CD4-positive, alpha-beta T cell treated with Interleukin-6 for 4 hours (primary cell): Measurements from ENCODE around the gene KIF20B.
"Not testable (repeated sequence)": the region's sequence is repeated elsewhere in the genome, so short reads cannot be mapped to it uniquely, and the experiment has no call there.

Source experiments
- DNase-seq: peaks from one replicate; pipeline ENCODE4 v3.0.0-alpha.2; 2020; ENCODE audit warnings: mixed read lengths

KIF20B gene

GRCh38 chr10:89685936-89686335 is 15.5 kb upstream of the KIF20B start:
- no peak for DNase-seq

- DNase-seq: no peak
These were observed 11.4 kb upstream of the KIF20B start for GRCh38 chr10:89690027-89690426.

- no peak for DNase-seq
These were observed 9.0 kb upstream of the KIF20B start for GRCh38 chr10:89692416-89692815.

GRCh38 chr10:89693176-89693575 is 8.2 kb upstream of the KIF20B start:
- no peak for DNase-seq

- no peak for DNase-seq
These were observed 6.1 kb upstream of the KIF20B start for GRCh38 chr10:89695307-89695706.

GRCh38 chr10:89697946-89698345 is 3.4 kb upstream of the KIF20B start:
- no peak for DNase-seq

GRCh38 chr10:89699581-89700064 is 1.8 kb upstream of the KIF20B start:
- no peak for DNase-seq

GRCh38 chr10:89700923-89701241 is 508 bp upstream of the KIF20B start:
- DNase-seq: no peak

- peak; percentile 8 for DNase-seq
These were observed 711 bp downstream of the KIF20B start for GRCh38 chr10:89702121-89702480.

- DNase-seq: no peak
These were observed 4.1 kb downstream of the KIF20B start for GRCh38 chr10:89705466-89705865.

- no peak for DNase-seq
These were observed 4.6 kb downstream of the KIF20B start for GRCh38 chr10:89706011-89706410.

- DNase-seq: no peak
These were observed 6.0 kb downstream of the KIF20B start for GRCh38 chr10:89707372-89707771.

- no peak for DNase-seq
These were observed 9.4 kb downstream of the KIF20B start for GRCh38 chr10:89710753-89711152.

- no peak for DNase-seq
These were observed 33.2 kb downstream of the KIF20B start for GRCh38 chr10:89734616-89735015.

- no peak for DNase-seq
These were observed 37.3 kb downstream of the KIF20B start for GRCh38 chr10:89738551-89739209.

GRCh38 chr10:89741126-89741762 is 39.9 kb downstream of the KIF20B start:
- DNase-seq: no peak

GRCh38 chr10:89744026-89744425 is 42.6 kb downstream of the KIF20B start:
- no peak for DNase-seq

GRCh38 chr10:89745903-89746302 is 44.5 kb downstream of the KIF20B start:
- DNase-seq: no peak

GRCh38 chr10:89750441-89750840 is 49.1 kb downstream of the KIF20B start:
- DNase-seq: no peak

- no peak for DNase-seq
These were observed 54.0 kb downstream of the KIF20B start for GRCh38 chr10:89755374-89755773.

GRCh38 chr10:89759531-89759930 is 58.1 kb downstream of the KIF20B start:
- no peak for DNase-seq

GRCh38 chr10:89763671-89764070 is 62.3 kb downstream of the KIF20B start:
- DNase-seq: not testable (repeated sequence)

GRCh38 chr10:89771684-89772083 is 70.3 kb downstream of the KIF20B start:
- DNase-seq: no peak

GRCh38 chr10:89773081-89773480 is 71.7 kb downstream of the KIF20B start:
- DNase-seq: no peak

- DNase-seq: no peak
These were observed 75.3 kb downstream of the KIF20B start for GRCh38 chr10:89776665-89777064.
